ENCODE measurements around the gene SDK1. TPM values are rescaled to one million over a fixed set of nuclear protein-coding genes. Genes with fewer than 3 reads are reported as not detected.
"Not testable (repeated sequence)": the region's sequence is repeated elsewhere in the genome, so short reads cannot be mapped to it uniquely, and the experiment has no call there.

The SDK1 gene
- polyA plus RNA-seq, 2 of the 4 experiments (the other 2 are of a cell fraction), result 0.12 to 0.28 TPM

DNA sequence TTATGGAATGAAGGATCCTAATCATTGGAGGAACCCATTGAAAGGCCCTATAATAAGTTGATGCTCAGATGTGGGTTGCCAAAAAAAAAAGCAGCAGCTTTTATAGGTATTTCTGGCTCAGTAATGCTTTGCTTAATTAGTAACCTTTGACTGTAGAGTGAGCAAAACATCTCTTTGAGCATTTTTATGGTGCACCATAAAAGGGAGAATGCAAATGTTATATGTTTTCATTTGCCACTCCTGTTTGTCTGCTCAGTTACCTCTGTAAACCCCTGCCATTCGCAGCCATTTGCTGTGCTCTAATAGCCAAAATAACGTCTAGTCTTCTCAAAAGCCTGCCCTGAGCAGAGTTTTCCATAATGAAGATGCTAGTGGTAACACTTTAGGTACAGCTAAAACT is 792.0 kb downstream of the SDK1 start:
- CTCF ChIA-PET, result interaction anchor here (0.7 to 2.2 kb wide), 2 partner anchors 10 to 95 kb away, joined by 3 to 6 read pairs; no protein-coding TSS in a partner anchor
- WGBS (ENCODE audit: missing lambda C conversion rate), result 23% methylated on average over 2 of the region's 2 CpGs
- Histone ChIP-seq H3K4me2 (no peak overlapping the region), H3K4me1 (no peaks in the 10 kb centered on the region), H3K27ac (no peak overlapping the region), H3K4me3 (no peak overlapping the region), H3K9me3 (peaks cover 7% of the 10 kb centered on the region; the same call in 2 of the 3 replicates)
- no peak for DNase-seq (ENCODE audit: low read depth in 1 of 2, low spot score in 1 of 2)
- no peak for ATAC-seq
- TF ChIP-seq, protein P1, sequence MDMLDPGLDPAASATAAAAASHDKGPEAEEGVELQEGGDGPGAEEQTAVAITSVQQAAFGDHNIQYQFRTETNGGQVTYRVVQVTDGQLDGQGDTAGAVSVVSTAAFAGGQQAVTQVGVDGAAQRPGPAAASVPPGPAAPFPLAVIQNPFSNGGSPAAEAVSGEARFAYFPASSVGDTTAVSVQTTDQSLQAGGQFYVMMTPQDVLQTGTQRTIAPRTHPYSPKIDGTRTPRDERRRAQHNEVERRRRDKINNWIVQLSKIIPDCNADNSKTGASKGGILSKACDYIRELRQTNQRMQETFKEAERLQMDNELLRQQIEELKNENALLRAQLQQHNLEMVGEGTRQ (IDR thresholded peaks at IDR 0.05), result no peak
- TF ChIP-seq, protein P2, sequence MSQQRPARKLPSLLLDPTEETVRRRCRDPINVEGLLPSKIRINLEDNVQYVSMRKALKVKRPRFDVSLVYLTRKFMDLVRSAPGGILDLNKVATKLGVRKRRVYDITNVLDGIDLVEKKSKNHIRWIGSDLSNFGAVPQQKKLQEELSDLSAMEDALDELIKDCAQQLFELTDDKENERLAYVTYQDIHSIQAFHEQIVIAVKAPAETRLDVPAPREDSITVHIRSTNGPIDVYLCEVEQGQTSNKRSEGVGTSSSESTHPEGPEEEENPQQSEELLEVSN (IDR thresholded peaks at IDR 0.05; ENCODE audit: borderline replicate concordance, low read depth), result no peak
- TF ChIP-seq, protein P3, sequence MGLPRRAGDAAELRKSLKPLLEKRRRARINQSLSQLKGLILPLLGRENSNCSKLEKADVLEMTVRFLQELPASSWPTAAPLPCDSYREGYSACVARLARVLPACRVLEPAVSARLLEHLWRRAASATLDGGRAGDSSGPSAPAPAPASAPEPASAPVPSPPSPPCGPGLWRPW (IDR thresholded peaks at IDR 0.05), result no peak
- no peak for TF ChIP-seq MAFK (IDR thresholded peaks at IDR 0.05; ENCODE audit: partially characterized antibody)
- TF ChIP-seq EHMT2 (IDR thresholded peaks at IDR 0.05; ENCODE audit: low read depth), result no peak
- no peak for TF ChIP-seq HOXA7 (CRISPR knock-in tag; IDR thresholded peaks at IDR 0.05)
- TF ChIP-seq CEBPB (IDR thresholded peaks at IDR 0.05), result no peak
- FAIRE-seq, result no peak
- POLR2A ChIA-PET, result no interaction called here

DNA sequence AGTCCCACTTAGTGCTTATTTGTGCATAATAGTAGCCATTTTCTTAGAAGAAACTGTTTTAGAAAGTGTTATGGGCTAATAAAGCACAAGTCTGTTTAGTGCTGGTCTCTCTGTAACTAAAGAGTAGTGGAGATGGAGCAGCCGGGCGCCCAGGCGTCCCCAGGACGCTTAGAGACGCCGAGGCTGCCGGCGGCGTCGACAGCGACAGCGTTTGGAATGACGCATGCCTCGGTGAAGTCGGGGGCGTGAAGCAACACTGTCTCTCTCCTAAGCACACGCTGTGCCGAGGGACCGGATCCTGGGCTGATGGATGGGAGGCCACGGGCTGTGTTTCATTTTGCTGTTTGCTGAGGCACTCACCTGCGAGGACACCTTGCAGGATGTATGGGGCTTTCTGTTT is 792.4 kb downstream of the SDK1 start:
- POLR2A ChIA-PET, result no interaction called here
- no peak for FAIRE-seq

GRCh38 chr7:4094158-4094557 is 793.1 kb downstream of the SDK1 start:
- CTCF ChIA-PET, result interaction anchor here (2.2 kb wide), 1 partner anchor 9 kb away, joined by 6 read pairs; no protein-coding TSS in a partner anchor
- H3K4me2 ChIP-seq; H3K4me1 ChIP-seq; ATAC-seq; POLR2A ChIA-PET; FAIRE-seq; H3K4me3 ChIP-seq; H3K27ac ChIP-seq; H3K9me3 ChIP-seq; DNase-seq (ENCODE audit: low read depth in 1 of 2, low spot score in 1 of 2): not testable (repeated sequence)
- 18% methylated on average over 4 of the region's 9 CpGs for WGBS (ENCODE audit: missing lambda C conversion rate)

More for the DNA sequence above, 792.4 kb downstream of the SDK1 start:
- Histone ChIP-seq H3K4me1 (no peaks in the 10 kb centered on the region), H3K9me3 (peaks cover 7% of the 10 kb centered on the region; the same call in 2 of the 3 replicates), H3K4me2 (no peak overlapping the region), H3K27ac (no peak overlapping the region), H3K4me3 (no peak overlapping the region)
- ATAC-seq, result no peak
- CTCF ChIA-PET, result interaction anchor here (0.7 to 2.2 kb wide), 2 partner anchors 9 to 96 kb away, joined by 3 to 6 read pairs; no protein-coding TSS in a partner anchor
- no peak for TF ChIP-seq POLR2AphosphoS2 (conservative IDR thresholded peaks at IDR 0.05; ENCODE audit: low read length)
- TF ChIP-seq FOXS1 (CRISPR knock-in tag; IDR thresholded peaks at IDR 0.05), result no peak
- TF ChIP-seq EP300 (IDR thresholded peaks at IDR 0.05), result no peak
- TF ChIP-seq CBX2 (IDR thresholded peaks at IDR 0.05; ENCODE audit: borderline replicate concordance, low read depth), result no peak
- TF ChIP-seq HOXB5 (CRISPR knock-in tag; IDR thresholded peaks at IDR 0.05), result no peak
- no peak for TF ChIP-seq MYC (IDR thresholded peaks at IDR 0.05; ENCODE audit: borderline replicate concordance, low read length)
- 54% methylated on average over 21 of the region's 21 CpGs for WGBS (ENCODE audit: missing lambda C conversion rate)
- DNase-seq (ENCODE audit: low read depth in 1 of 2, low spot score in 1 of 2), result no peak

- FAIRE-seq (no peak), DNase-seq (ENCODE audit: low read depth in 1 of 2, low spot score in 1 of 2) (no peak), ATAC-seq (no peak)
- H3K27ac ChIP-seq, result no peak overlapping the region
- H3K4me1 ChIP-seq, result no peaks in the 10 kb centered on the region
- no peak overlapping the region for H3K4me3 ChIP-seq
- POLR2A ChIA-PET, result no interaction called here
- no peak for TF ChIP-seq JUN (IDR thresholded peaks at IDR 0.05)
- no peak for TF ChIP-seq MAFK (IDR thresholded peaks at IDR 0.05; ENCODE audit: partially characterized antibody)
- TF ChIP-seq JUNB (IDR thresholded peaks at IDR 0.05), result no peak
- no peak for TF ChIP-seq GATA3 (IDR thresholded peaks at IDR 0.05; ENCODE audit: borderline replicate concordance)
- TF ChIP-seq MYC (IDR thresholded peaks at IDR 0.05; ENCODE audit: borderline replicate concordance, low read length), result no peak
- TF ChIP-seq HEYL (CRISPR knock-in tag; IDR thresholded peaks at IDR 0.05), result no peak
- no peak for TF ChIP-seq CHD2 (IDR thresholded peaks at IDR 0.05; ENCODE audit: low read length, partially characterized antibody)
- TF ChIP-seq, protein P4, sequence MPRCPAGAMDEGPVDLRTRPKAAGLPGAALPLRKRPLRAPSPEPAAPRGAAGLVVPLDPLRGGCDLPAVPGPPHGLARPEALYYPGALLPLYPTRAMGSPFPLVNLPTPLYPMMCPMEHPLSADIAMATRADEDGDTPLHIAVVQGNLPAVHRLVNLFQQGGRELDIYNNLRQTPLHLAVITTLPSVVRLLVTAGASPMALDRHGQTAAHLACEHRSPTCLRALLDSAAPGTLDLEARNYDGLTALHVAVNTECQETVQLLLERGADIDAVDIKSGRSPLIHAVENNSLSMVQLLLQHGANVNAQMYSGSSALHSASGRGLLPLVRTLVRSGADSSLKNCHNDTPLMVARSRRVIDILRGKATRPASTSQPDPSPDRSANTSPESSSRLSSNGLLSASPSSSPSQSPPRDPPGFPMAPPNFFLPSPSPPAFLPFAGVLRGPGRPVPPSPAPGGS (IDR thresholded peaks at IDR 0.05), result no peak
- no peak for TF ChIP-seq ZNF302 (CRISPR knock-in tag; IDR thresholded peaks at IDR 0.05)
- no peak for TF ChIP-seq NFE2L2 (conservative IDR thresholded peaks at IDR 0.05; ENCODE audit: low read length)
- no peak for TF ChIP-seq HOXA7 (CRISPR knock-in tag; IDR thresholded peaks at IDR 0.05)
- no peak for TF ChIP-seq SREBF2 (IDR thresholded peaks at IDR 0.05)
- no peak for TF ChIP-seq RARB (CRISPR knock-in tag; IDR thresholded peaks at IDR 0.05)
- no peak for TF ChIP-seq FOXS1 (CRISPR knock-in tag; IDR thresholded peaks at IDR 0.05)
- no peak for TF ChIP-seq POLR2AphosphoS2 (conservative IDR thresholded peaks at IDR 0.05; ENCODE audit: low read length)
- TF ChIP-seq, protein P3 (IDR thresholded peaks at IDR 0.05), result no peak
- no peak for TF ChIP-seq CHD4 (IDR thresholded peaks at IDR 0.05; ENCODE audit: borderline replicate concordance)
- no peak for TF ChIP-seq KDM5A (IDR thresholded peaks at IDR 0.05)
- no peak for TF ChIP-seq EHF (CRISPR knock-in tag; IDR thresholded peaks at IDR 0.05)
- H3K9me3 ChIP-seq, result no peaks in the 10 kb centered on the region
- CTCF ChIA-PET, result no interaction called here
- H3K4me2 ChIP-seq, result no peak overlapping the region
- WGBS (ENCODE audit: missing lambda C conversion rate), result 57% methylated on average over 12 of the region's 12 CpGs
Observed at GRCh38 chr7:4097001-4097609, 796.1 kb downstream of the SDK1 start.

All from A549 (cell line).